HG03378 (cell line): ENCODE measurements around the gene NRXN2.
"Not testable (repeated sequence)": the region's sequence is repeated elsewhere in the genome, so short reads cannot be mapped to it uniquely, and the experiment has no call there.

Experiments
- ATAC-seq: cut with Tn5 transposase; IDR thresholded peaks from one replicate; pipeline ENCODE4 v1.9.1; 2021; ENCODE audit warnings: mild to moderate bottlenecking, moderate library complexity; ENCODE audit not compliant: unreplicated experiment

NRXN2 gene

DNA sequence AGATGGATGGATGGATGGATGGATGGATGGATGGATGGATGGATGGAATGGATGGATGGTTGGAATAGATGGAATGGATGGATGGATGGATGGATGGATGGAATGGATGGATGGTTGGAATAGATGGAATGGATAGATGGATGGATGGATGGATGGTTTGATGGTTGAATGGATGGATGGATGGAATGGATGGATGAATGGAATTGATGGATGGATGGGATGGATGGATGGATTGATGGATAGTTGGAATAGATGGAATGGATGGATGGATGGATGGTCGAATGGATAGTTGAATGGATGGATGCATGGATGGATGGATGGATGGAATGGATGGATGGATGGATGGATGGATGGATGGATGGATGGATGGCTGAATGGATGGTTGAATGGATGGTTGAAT lies 127.1 kb downstream of the NRXN2 start:
- ATAC-seq: not testable (repeated sequence)

DNA sequence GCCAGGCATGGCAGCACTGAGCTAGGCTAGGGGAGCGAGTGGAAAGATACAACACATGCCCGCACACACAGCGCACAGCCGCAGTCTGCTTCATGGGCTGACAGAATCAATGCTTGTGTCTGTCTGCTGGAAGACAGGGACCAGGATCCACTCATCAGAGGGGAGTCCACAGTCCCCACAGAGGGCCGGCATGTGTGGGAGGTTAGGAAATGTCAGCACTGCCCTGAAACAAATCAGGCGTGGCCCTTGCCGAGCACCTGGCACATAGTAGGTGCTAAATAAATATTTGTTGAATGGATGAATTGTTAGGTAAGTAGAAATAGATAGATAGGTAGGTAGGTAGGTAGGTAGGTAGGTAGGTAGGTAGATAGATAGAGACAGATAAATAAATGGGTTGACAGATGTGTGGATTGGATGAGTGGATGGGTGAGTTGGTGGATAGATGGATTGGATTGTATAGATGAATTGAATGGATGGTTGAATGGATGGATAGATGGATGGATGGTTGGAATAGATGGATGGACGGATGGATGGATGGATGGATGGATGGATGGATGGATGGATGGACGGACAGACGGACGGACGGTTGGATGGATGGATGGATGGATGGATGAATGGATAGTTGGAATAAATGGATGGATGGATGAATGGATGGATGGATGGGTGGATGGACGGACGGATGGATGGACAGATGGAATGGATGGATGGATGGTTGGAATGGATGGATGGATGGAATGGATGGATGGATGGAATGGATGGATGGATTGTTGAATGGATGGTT lies 128.6 kb downstream of the NRXN2 start:
- no peak for ATAC-seq

DNA sequence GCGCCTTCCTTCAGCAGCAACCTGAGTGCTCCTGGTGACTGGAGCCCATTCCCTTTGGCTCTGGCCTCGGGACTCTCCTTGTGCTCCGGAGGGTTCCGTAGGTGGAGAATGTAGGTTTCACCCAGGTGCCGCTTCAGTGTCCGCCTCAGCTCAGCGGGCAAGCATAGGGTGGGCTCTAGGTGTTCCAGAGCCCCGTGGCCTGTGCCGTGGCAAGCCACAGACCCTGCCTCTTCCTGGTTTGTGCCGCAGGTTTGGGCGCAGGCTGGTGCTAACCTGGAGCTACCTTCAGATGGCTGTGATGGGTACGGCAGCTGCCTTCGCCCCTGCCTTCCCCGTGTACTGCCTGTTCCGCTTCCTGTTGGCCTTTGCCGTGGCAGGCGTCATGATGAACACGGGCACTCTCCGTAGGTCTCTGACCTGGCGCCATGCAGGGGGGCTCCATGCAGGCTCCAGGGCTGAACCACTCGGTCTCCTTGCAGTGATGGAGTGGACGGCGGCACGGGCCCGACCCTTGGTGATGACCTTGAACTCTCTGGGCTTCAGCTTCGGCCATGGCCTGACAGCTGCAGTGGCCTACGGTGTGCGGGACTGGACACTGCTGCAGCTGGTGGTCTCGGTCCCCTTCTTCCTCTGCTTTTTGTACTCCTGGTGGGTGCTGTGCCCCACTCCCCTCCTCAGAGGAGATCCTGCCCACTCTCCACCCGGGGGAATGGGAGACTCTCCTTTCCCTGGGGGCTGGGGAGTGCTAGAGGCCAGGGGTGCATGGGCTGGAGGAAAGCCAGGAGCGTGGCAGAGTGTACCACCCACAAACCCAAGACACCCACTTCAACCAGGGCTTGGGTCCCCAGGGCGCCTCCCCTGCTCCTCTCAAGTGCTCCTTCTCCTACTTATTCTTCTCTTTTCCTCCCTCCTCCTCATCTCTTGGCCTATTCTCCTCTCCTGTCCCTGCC lies 129.6 kb downstream of the NRXN2 start:
- ATAC-seq: no peak

DNA sequence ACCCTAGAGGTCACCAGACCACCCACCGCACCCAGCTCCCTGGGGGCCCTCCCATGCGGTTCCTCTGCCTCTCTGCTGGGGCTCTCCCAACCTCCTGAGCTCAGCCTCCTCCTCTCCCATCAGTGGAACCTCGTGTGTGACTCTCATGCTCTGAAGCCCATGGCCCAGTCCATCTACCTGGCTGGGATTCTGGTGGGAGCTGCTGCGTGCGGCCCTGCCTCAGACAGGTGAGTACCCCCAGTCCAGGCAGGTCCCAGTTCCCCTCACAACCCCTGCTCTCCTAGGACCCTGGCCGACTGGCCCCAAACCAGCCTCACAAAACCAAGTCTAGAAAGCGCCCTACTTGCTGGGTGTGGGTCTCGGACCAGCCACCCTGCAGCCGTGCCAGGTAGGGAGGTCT lies 130.3 kb downstream of the NRXN2 start:
- ATAC-seq: no peak

DNA sequence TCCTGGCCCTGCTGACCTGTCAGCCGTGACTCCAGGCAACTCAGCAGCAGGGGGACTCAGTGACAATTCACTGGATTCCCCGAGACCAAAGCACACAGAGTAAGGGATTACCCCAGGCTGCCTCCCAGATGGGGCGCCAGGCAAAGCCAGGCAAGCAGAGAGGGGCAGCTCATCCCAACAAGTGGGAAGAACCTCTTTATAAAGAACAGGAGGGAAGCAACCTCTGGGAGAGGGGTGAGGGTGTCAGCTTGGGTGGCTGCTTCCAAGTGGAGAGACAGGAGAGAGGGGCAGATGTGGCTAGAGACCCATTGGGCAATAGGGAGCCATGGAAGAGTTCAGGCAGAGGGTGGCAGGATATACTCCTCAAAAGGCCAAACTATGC lies 130.8 kb downstream of the NRXN2 start:
- no peak for ATAC-seq

DNA sequence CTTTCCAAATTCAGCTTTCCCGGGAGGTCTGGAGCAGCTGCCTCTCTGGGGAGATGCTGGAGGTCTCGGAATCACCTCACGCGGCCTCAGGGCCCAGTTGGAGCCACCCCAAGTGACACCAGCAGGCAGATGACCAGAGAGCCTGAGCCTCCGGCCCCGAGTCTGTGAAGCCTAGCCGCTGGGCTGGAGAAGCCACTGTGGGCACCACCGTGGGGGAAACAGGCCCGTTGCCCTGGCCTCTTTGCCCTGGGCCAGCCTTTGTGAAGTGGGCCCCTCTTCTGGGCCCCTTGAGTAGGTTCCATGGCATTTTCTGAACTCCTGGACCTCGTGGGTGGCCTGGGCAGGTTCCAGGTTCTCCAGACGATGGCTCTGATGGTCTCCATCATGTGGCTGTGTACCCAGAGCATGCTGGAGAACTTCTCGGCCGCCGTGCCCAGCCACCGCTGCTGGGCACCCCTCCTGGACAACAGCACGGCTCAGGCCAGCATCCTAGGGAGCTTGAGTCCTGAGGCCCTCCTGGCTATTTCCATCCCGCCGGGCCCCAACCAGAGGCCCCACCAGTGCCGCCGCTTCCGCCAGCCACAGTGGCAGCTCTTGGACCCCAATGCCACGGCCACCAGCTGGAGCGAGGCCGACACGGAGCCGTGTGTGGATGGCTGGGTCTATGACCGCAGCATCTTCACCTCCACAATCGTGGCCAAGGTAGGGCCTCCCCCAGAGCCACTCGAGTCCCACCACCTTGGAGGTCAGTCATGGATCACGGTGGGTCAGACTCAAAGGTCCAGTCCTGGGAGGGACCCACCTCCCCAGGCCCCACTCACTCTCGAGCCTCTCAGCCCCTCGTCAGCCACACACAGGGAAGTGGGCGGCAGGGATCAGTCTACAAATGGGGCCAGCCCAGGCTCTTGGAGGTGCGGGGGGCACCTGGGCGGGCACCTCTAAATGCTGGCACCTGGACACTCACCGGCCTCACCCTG lies 131.5 kb downstream of the NRXN2 start:
- ATAC-seq: no peak

DNA sequence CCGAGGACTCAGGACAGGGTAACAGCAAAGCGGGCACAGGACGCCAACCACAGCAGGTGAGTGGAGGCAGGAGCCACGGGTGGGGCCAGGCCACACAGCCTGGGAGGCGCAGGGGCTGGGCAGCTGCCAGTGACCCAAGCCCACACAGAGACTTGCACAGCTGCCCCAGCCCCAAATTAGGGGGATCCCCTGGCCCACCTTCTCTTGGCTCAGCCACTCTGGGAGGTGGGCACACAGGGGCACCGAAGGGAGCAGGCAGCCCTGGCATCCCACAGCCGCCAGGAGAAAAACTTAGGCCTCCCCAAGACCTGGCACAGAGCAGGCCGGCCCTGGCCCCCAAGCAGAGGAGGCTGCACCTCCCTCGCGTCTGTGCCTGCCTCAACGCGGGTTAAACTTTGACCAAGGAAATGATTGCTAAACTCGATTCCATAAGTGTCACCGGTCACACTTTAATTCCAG lies 132.2 kb downstream of the NRXN2 start, which contains the start of gene SLC22A12:
Gene SLC22A12 (plus strand): TSS at position 458 of the 459 bp plus-strand sequence. CDS start 337 bp downstream, outside the sequence.
- no peak for ATAC-seq

DNA sequence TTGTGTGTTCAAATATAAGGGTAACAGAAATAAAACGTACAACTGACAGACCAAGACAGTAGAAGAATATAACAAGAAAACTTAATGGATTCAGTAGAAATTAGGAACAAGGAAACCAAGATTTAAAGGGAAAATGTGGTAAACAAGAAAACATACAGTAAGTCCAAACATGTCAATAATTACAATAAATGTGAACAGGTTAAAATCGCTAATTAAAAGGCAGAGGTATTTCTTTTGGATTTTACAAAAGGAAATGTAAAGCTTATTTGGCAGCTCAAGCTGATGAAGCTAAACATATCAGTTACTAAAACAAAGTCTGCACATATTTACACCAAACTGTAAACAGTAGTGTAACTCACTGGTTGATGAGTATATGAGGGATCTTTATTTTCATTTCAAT lies 134.3 kb downstream of the NRXN2 start:
- no peak for ATAC-seq

DNA sequence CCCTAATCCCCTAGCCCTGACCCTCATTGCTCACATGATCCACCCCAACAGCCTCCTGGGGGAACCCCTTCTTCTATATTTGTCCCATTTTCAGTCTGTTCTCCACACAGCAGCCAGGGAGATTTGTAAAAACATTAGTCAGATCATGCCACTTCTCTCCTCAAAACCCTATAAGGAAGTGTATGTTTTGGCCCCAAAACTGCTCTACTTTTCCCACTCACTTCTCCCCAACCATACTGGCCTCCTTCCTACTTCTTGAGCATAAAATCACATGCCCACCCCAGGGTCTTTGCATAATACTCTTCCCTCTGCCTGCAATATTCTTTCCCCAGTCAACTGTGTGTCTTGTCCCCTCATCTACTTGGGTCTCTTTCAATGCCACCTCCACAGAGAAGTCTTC lies 136.6 kb downstream of the NRXN2 start:
- no peak for ATAC-seq

DNA sequence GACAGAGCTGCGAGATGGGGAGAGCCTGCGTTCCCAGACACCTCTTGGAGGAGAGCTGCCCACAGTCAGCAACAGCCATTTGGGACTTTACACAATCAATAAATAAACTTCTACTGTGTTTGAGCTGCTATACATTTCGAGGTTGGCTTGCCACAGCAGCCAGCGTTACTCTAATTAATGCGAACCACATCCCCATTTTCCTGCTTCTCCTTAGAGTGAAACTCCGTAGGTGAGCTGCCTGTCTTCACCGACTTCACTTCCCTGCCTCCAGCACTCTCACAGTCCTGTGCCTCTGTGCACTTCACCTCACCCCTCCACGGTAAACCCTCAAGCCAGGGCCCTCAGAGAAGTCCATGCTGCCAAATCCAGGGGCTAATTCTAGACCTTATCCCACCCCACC lies 137.8 kb downstream of the NRXN2 start:
- ATAC-seq: no peak

DNA sequence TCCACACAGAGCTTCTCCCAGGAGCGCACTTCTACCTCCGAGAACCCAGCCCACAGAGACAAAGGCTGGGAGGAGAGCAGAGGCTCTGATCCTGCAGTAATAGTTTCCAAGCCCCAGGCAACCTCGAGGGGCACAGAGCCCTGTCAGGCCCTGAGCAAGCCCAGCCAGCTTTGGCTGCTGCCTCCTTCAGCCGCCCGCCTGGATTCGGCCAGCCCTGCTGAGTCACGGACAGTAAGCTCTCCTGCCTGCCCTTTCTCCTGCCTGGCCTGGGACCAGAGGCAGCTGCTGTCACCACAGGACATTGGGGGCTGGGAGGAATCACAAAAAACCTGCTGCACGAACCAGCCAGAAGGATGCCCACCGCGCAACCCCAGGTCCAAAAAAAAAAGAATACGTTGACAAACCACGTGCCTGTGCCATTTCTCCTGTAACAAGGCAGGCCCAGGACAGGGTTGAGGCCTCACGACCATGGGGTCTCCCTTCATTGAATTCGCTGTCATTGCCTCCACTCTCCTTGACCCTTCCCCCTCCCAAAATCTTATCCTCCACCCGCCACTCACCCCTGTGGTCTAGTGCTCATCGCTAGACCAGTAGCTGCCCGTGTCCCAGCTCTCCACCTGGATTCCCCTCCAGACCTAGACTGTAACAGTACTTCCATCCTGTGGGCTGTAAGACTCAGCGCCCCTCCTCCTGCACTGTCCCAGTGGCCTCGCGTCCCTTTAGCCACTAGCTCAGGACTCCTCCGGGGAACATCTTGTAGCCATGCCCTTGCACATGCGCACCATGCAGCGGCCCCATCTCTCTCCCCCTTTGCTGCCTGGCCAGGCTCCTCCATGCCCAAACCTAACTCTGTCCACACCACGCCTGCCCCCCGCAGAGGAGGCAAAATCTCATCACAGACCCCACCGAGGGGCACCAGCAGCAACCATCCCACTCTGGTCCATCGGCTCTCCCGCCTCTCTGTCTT lies 139.4 kb downstream of the NRXN2 start:
- ATAC-seq: no peak

DNA sequence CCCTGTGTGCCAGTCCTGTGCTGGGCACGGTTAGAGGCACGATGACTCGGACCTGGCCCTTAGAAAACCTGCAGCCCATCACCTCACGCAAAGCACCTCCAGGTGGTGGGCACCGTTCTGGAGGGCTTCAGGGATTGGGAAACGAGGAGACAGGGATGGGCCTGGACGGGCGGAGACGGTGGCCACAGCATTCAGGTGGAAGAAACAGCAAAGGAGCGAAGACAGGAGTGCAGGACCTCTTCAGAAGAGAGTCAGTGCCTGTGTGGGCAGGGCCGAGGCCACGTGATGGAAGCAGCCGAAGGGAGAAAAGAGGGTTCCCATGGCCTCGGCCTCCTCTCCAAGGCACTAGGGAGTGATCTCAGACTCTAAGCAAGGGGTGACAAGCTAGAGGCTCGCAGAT lies 140.1 kb downstream of the NRXN2 start:
- ATAC-seq: no peak

DNA sequence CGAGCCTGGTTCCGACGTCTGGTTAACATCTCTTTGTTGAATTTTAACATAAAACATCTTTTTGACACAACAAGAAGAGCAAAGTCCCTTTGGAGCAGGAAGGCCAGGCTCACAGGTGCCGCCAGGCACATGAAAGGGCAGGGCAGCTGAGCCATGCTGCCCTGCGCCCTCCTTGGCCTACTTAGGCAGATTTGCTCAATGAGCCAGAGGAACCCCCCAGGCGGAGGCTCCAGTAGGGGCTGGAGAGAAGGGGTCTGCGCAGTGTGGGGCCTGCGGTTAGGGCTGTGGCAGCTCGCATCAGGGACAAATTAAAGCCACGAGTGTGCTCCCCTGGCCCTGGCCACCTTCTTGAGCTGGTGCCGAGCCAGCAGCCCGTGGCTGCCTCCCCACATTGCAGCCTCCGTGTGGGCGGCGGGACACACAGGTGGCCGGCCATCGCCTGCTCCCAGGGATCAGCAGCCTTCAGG lies 141.9 kb downstream of the NRXN2 start:
- ATAC-seq: no peak

DNA sequence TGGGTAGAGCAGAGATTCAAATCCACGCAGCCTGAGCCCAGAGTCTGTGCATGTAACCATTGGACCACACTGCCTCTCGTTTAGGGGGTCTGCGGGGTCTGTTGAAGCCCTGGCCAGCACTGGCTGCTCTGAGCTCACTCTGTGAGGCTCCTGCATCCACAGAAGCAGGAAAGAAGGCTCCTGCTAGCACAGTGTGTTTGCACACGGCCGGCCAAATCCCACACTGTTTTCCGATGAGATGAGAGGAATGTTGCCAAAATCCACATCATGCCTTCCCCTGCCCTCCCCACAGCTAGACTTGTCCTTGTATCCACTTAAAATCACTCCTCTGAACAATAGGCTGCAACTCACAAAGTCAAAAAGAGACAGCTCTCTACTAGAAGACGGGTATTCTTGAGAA lies 142.6 kb downstream of the NRXN2 start:
- no peak for ATAC-seq

DNA sequence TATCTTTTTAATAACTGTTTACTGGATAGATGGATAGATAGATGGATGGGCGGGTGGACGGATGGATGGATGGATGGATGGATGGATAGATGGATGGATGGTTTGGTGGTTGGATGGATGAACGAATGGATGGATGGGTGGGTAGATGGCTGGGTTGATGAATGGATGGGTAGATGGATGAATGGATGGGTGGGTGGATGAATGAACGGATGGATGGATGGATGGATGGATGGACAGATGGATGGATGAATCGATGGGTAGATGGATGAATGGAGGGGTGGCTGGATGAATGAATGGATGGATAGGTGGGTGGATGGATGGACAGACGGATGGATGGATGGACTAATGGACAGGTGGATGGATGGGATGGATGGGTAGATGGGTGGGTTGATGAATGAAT lies 145.8 kb downstream of the NRXN2 start:
- no peak for ATAC-seq

DNA sequence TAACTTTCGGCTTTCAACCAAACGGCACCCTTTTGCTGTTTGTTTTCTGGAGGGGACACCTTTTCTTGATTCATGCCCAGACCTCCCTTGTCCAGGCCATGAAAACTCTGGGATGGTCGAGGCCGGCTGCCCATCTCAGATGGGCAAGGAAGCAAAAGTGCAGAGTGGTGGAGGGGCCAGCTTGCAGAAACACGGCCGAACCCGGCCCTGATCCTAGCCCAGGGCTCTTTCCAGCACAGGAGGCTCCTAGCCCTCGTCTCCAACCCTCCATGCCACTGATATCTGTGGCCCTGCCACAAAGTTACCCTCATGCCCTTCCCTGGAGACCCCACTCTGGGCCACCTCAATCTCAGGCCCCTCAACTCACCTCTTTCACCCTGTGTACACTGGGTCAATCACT lies 150.9 kb downstream of the NRXN2 start:
- no peak for ATAC-seq

DNA sequence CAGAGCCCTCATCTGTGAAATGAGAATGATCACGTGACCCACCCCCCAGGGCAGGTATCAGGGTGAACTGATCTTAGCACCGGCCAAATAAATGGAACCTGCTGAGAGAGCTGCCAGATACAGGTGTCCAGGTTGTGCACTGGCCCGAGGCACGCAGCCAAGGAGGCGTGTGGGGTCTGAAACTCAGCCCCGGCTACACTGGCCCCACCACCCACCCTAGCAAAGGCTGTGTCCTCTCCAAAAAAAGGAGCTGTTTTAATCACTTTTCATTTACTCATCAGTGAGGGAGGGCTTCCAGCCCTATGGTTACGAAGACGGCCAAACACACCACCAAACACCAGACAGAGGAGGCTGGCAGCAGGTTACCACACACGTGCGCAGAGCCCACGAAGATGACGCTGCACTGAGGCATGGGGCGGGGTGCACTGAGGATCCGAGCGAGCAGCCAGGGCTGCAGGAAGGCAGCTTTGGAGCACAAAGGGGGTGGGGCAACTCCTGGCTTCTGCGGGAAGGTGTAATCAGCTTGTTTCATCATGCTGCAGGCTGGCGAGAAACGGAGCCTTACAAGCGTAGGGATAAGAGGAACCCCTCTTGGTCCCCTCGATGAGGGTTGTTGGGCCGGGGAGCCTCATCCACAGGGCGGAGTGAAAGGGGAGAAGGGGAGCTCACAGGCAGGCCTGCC lies 151.4 kb downstream of the NRXN2 start:
- no peak for ATAC-seq

DNA sequence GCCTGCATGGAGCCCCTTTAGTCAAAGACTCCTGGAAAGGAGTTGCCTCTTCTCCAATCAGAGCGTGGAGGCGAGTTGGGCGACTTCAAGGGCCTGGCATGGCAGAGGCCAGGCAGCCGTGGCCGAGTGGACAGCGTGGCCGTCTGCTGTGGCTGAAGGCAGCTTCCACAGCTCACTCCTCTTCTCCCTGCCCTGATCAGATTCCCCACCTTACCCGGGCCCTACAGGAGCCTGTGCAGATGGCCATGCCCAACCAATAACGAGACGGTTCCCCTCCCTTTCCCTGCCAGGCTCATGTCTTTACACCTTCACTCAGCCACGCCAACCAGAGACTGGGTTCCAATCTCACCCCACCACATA lies 152.0 kb downstream of the NRXN2 start:
- no peak for ATAC-seq

DNA sequence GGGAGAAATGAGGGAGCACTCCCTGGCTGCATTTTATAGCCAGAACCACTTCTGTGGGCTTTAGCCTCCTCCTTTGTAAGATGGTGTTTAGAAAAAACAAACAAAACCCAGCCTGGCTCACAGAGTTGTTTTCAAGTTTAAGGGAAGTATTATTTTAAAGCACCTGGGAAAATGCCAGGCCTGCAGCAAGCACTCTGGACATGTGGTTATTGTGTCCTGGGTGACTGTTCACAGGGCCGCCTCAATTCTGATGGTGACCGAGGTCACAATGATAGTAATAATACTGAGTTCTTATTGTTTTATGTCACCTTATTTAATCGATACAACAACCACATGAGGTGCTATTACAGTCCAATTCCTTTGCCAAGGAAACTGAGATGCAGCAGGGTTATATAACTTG lies 152.7 kb downstream of the NRXN2 start:
- no peak for ATAC-seq
